SKM-1 (cell line): ENCODE results near the gene NOD1.
"Not testable (repeated sequence)": the region's sequence is repeated elsewhere in the genome, so short reads cannot be mapped to it uniquely, and the experiment has no call there.

Experiments
- DNase-seq: peaks from one replicate; lab custom pipeline; 2025; ENCODE audit not compliant: unreplicated experiment; lab: John Stamatoyannopoulos, UW

The NOD1 gene

GRCh38 chr7:30478349-30479201 lies at the start of gene NOD1:
Gene NOD1 (minus strand): TSS chr7:30478784. CDS start chr7:30456921, 21,863 bp downstream.
- peak; percentile 28 for DNase-seq

- not testable (repeated sequence) for DNase-seq
Observed at GRCh38 chr7:30527297-30527696, 48.7 kb upstream of the NOD1 start.

GRCh38 chr7:30526163-30526562 lies 47.6 kb upstream of the NOD1 start:
- DNase-seq = no peak

- no peak for DNase-seq
Observed at GRCh38 chr7:30525429-30525828, 46.8 kb upstream of the NOD1 start.

- DNase-seq = no peak
Observed at GRCh38 chr7:30524545-30524944, 46.0 kb upstream of the NOD1 start.

GRCh38 chr7:30523466-30523865 lies 44.9 kb upstream of the NOD1 start:
- no peak for DNase-seq

GRCh38 chr7:30522159-30522558 lies 43.6 kb upstream of the NOD1 start:
- DNase-seq = no peak

- no peak for DNase-seq
Observed at GRCh38 chr7:30521532-30521931, 42.9 kb upstream of the NOD1 start.

- no peak for DNase-seq
Observed at GRCh38 chr7:30519122-30519521, 40.5 kb upstream of the NOD1 start.

- no peak for DNase-seq
Observed at GRCh38 chr7:30515761-30516160, 37.2 kb upstream of the NOD1 start.

GRCh38 chr7:30514776-30515175 lies 36.2 kb upstream of the NOD1 start:
- no peak for DNase-seq

- no peak for DNase-seq
Observed at GRCh38 chr7:30514177-30514576, 35.6 kb upstream of the NOD1 start.

- no peak for DNase-seq
Observed at GRCh38 chr7:30513762-30514161, 35.2 kb upstream of the NOD1 start.

- DNase-seq = no peak
Observed at GRCh38 chr7:30511973-30512662, 33.5 kb upstream of the NOD1 start.

GRCh38 chr7:30511494-30511893 lies 32.9 kb upstream of the NOD1 start:
- no peak for DNase-seq

GRCh38 chr7:30510124-30511075 lies 31.8 kb upstream of the NOD1 start:
- DNase-seq = peak; percentile 39

- DNase-seq = not testable (repeated sequence)
Observed at GRCh38 chr7:30509171-30509857, 30.7 kb upstream of the NOD1 start.

- not testable (repeated sequence) for DNase-seq
Observed at GRCh38 chr7:30507346-30507900, 28.8 kb upstream of the NOD1 start.

- no peak for DNase-seq
Observed at GRCh38 chr7:30505174-30505697, 26.7 kb upstream of the NOD1 start.
